DMS 273 treated with DMSO at 0.1 percent for 48 hours (cell line): ENCODE results near the gene LARP4B.
A peak's percentile ranks its signal among the peaks of the same experiment; 100 is the strongest.

Experiments
- DNase-seq: peaks from one replicate; lab custom pipeline; 2025; lab: John Stamatoyannopoulos, UW

The LARP4B gene

GRCh38 chr10:931326-932318 is at the start of gene LARP4B:
LARP4B (minus strand) TSS chr10:931705; CDS start chr10:885721, 45,984 bp downstream.
- DNase-seq = peak; percentile 83

GRCh38 chr10:980468-981093 is 49.1 kb upstream of the LARP4B start:
- DNase-seq = no peak

GRCh38 chr10:978826-979421 is 47.4 kb upstream of the LARP4B start:
- no peak for DNase-seq

- no peak for DNase-seq
These were observed 44.8 kb upstream of the LARP4B start for GRCh38 chr10:976316-976715.

DNA sequence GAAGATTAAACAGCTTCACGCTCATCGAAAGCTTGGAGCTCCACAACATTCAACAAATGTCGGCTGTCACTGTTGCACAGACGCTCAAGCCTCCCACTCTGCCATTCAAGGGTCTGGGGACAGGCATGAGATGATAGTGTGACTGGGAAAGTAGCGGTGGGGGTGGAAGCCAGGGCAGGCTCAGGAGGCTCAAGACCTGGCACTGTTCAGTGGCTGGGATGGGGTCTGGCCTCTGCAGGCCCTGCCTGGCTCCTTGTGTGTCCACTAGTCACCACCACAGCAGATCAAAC is 43.2 kb upstream of the LARP4B start:
- DNase-seq = no peak

GRCh38 chr10:974038-974784 is 42.7 kb upstream of the LARP4B start:
- DNase-seq = no peak

DNA sequence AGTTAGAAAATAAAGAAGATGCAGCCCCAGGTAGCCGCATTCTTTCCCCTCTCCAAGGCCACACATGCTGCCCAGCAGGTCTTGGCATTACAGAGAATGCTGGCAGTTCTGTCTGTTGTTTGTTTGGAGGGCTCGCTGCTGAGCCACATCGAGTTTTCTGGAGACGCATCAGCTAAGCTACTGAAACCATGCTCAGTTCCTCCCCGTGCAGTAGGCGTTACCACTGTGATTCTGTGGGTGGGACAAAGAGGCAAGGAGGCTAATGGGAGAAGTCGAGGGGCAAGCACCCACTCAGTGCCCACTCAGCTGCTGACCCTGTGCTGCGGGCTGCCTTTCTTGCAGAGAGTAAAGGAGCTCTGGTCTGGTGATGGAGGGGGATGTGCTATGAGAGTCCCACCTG is 41.3 kb upstream of the LARP4B start:
- no peak for DNase-seq

GRCh38 chr10:971613-972012 is 40.1 kb upstream of the LARP4B start:
- no peak for DNase-seq

DNA sequence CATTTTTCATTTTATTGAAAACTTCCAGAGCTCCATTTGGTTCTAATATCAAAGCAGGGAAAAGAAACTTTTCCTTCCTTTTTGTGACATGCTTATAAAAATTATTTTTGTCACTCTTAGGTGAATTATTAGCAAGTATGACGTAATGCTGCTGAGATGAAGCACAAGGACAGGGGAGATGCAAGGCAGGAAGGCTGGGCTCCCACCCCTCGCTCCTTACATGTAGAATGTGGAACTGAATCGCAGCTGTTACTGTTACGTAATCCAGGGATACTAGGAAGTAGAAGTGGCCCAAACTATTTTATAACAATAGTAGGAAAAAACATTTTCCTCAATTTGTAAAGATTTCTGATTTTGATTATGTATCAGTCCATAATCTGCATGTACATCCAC is 39.6 kb upstream of the LARP4B start:
- no peak for DNase-seq

DNA sequence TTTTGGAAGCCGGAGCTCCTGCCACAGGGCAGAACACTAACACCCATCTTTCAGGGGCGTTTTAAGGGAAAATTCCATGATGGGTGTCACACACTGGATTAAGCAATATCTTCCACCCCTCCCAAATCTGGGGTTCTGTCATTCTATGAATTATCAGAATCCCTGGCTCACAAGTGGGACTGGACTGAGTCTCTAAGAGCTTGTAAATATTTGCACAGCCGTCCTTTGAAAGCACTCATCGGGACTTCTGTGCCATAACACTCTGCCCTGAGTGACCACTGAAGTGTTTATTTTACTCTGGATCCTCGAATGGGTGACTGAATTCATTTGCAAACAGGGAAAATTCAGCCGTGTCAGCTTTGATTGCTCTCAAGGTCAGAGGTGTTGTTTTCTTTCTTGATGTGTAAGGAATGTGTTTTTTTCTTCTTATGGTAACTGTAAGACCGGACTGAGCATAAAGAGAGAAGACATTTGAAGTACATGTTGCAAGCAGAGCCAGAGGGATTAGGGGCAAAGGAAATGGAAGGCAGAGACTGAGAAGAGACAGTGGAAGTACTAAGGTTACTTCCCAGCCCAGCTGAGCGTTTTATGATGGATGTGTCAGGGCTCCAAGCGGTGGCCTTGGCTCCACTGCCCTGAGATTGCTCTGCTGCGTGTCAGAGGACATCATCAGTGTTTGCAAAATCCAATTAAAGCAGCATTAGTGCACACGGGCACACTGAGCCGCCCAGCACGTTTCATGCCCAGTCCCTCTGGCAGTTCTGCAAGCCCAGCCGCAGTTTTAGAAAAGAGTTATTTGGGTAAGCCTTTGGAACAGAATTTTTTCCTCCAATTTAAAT is 39.0 kb upstream of the LARP4B start:
- DNase-seq = no peak

DNA sequence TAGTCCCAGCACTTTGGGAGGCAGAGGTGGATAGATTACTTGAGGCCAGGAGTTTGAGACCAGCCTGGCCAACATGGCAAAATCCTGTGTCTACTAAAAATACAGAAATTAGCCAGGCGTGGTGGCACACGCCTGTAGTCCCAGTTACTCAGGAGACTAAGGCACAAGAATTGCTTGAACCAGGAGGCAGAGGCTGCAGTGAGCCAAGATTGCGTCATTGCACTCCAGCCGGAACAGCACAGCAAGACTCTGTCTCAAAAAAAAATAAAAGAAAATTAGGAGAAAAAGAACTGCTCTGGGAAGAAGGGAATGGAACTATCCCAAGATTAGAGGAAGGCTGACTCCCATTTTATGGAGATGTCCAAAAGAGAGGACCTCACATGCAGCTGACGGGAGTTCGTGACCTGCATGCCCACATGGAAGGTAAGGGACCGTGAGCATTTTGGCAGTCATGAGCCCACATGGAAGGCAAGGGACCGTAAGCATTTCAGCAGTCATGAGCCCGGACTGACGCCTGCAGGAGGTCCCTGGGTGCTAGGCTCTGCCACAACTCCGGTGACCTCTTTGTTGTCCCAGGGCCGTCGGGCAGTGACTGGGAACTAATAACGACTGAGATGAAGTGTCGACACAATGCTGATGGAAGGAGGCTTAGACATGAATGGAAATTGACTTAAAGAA is 38.1 kb upstream of the LARP4B start:
- DNase-seq = no peak

GRCh38 chr10:968546-969199 is 37.2 kb upstream of the LARP4B start:
- DNase-seq = no peak

DNA sequence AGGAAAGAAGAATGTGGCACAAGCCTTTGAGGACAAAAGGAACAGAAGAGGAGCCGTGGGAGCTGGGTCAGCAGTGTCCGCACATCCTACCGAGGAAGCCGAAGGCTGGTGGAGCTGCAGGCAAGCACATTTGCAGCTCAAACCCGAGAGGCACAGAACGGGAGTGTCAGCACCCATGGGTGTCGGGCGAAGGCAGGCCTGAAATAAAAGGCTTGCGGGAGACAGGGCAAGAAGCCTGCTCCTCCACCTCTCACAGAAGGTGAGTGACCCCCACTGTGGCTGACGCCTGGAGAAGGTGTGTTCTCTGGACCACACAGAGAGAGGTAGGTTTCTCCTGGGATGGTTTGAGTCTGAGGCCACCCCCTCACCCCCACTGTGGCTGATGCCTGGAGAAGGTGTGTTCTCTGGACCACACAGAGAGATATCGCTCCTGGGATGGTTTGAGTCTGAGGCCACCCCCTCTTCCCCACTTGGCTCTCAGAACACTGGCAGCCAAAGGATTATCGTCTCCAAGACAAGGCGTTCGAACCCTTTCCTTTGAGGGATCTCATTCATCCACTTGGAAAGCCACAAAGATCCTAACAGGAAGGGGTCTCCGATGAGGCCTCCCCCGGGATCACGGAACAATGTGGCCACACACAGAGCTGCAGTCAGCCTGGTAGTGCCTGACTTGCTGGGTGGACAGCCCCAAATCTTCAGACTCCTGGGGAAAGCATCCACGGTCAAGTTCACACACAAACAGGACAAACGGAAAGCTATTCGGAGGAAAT is 35.1 kb upstream of the LARP4B start:
- no peak for DNase-seq

GRCh38 chr10:964988-965417 is 33.5 kb upstream of the LARP4B start:
- no peak for DNase-seq

- DNase-seq = no peak
These were observed 32.9 kb upstream of the LARP4B start for GRCh38 chr10:964321-964987.

DNA sequence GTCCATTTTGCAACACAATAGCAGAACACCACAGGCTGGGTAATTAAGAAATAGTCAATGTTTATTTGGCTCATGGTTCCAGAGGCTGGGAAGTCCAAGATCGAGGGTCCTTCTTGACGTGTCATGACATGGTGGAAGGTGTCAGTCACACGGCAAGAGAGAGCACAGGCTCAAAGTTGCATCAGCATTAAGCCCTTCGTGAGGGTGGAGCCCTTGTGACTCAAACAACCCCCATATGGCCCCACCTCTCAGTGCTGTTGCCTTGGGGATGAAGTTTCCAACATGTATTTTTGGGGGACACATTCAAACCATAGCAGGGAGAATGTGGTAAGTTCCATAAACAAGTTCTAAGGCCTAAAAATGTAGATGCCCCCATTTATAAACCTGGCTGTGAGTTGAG is 32.1 kb upstream of the LARP4B start:
- no peak for DNase-seq

- no peak for DNase-seq
These were observed 31.7 kb upstream of the LARP4B start for GRCh38 chr10:963186-963585.

GRCh38 chr10:962342-962741 is 30.8 kb upstream of the LARP4B start:
- no peak for DNase-seq

GRCh38 chr10:958856-959255 is 27.4 kb upstream of the LARP4B start:
- no peak for DNase-seq
